HG03521 (cell line): ENCODE results near the gene CCL28.
"Not testable (repeated sequence)": the region's sequence is repeated elsewhere in the genome, so short reads cannot be mapped to it uniquely, and the experiment has no call there.

Experiments
- ATAC-seq: cut with Tn5 transposase; IDR thresholded peaks from one replicate; pipeline ENCODE4 v1.9.1; 2021; ENCODE audit warnings: mild to moderate bottlenecking, moderate library complexity; ENCODE audit not compliant: unreplicated experiment

Gene CCL28

DNA sequence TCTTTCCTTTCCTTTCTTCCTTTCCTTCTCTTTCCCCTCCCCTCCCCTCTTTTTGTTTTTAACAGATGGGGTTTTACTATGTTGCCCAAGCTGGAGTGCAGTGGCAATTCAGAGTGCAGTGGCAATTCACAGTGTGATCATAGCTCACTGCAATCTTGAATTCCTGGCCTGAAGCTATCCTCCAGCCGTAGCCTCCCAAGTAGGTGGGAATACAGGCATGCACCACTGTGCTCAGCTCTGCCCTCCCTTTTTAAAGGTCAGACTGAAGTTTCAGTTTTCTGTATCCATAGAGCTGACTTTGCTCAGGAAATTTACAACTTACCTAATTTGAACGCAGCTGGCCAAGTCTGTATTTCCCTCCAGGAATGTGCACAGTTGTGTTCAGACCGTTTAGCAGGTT, 696 bp downstream of the CCL28 start:
- no peak for ATAC-seq

DNA sequence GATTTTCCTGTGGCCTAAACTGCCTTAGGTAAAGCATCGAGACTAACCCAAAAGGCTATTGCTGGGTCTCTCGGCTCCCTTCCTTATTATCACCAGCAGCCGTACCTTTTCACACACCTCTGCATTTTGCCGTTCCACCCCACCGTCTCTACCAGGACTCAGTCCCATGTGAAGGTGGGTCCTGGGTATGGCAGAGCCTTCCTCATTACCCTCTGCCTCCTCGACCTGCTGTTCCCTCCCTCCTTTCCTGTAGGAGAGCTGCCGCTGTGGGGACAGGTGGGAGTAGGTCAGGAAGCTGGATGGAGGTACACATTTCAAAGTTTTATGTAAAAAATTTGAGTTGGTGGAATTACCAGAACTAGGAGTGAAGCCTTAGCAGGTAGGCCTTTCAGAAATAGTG, 1.8 kb downstream of the CCL28 start:
- ATAC-seq: no peak

DNA sequence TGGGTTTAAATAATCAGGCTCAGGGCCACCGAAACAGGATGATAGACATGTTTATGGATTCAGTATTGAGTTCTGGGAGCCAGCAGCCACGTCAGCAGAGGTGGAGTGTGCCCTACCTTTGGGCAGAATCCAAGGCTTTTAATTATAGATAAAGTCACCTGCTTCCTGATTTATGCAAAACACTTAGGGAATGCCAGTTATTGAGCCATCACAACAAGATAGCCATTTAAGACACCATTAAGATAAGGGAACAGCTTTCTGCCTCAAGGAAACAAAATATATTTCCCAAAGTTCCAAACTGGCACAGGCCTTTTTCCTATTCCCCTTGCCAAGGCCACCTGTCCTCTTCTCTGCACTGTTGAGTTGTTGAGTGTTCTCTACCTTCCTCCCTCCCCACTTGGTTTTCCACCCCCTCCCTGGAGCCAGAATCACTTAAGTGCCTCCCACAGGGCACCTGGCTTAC, 2.4 kb downstream of the CCL28 start:
- ATAC-seq: no peak

DNA sequence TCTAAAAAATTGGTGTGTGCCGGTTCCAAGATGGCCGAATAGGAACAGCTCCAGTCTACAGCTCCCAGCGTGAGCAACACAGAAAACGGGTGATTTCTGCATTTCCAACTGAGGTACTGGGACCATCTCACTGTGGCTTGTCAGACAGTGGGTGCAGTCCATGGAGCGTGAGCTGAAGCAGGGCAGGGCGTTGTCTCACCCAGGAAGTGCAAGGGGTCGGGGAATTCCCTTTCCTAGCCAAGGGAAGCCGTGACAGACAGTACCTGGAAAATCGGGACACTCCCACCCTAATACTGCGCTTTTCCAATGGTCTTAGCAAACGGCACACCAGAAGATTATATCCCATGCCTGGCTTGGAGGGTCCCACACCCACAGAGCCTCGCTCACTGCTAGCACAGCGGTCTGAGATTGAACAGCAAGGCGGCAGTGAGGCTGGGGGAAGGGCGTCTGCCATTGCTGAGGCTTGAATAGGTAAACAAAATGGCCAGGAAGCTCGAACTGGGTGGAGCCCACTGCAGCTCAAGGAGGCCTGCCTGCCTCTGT, 9.6 kb downstream of the CCL28 start:
- not testable (repeated sequence) for ATAC-seq

DNA sequence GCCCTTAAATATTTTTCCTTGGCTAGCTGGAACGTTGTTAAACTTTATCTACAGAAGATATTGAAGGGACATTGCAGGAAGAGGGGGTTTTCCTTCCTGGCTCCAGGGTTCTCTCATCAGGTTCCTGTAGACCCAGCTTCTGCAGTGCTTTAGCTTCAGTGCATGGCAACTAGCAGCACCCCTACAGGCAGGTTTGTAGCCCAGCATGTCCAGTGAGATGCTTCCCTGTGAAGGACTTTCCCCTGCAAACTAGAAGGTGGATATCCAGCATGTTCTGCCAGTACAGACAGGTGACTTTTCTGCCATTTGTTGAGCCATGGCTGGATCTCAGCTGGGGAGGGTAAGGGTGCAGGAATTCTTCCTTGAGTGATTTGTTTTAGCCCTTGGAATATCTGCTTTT, 10.4 kb downstream of the CCL28 start:
- no peak for ATAC-seq

DNA sequence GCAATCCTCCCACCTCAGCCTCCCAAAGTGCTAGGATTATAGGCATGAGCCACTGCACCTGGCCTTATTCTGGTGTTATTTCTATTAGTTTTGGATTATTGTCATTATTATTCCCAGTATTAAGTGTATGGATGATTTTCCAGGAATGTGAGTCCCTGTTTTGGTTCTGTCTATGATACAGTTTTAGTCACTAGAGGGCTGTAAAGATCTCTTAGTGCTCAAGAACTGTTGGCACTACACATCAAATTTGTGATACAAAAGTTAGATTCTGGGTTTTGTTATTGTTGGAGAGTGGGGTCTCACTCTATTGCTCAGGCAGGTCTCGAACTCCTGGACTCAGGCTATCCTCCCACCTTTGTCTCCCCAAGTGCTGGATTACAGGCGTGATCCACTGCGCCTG, 12.1 kb downstream of the CCL28 start:
- no peak for ATAC-seq

DNA sequence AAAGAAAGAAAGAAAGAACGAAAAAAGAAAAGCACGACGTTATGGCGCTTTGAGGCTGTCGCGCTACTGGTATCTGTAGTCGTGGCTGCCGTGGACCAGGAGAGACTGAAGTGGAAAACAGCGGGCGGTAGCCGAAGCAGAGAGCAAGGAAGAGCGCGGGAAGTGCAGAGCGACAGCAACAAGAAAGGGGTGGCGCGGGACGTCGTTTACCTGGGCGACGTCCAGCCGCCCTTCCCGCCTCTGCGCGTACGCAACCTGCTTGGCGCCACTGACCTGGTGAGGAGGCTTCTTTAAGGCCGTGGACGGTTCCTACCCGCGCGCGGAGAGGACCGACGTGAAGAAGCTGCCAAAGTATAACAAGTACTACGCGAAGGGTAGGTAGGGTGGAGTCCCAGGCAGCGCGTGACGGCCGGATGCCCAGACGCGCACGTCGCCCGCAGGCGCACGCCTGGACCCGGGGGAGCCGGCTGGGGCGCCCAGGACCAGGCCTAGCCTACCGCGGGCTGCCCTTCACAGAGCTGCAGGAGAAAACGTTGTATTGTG, 15.4 kb downstream of the CCL28 start:
- ATAC-seq: peak; percentile 94

DNA sequence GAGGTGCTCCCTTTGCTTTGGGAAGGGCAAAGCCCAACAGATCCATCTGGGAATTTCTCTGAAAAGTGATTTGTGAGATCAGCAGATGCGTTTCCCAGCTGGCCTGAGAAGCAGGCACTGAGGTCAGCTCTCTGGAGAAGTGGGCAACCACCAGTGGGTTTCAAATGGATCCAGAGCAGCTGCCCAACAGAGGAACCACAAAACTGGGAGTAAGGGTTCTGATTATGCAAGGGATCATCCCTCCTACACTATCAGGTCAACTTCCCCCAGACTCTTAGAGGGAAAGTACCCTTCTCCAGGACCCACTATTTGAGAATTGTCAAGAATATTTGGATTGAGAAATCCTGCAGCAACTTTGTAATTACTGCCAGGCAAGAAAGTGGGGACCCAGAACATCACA, 21.7 kb downstream of the CCL28 start:
- no peak for ATAC-seq

DNA sequence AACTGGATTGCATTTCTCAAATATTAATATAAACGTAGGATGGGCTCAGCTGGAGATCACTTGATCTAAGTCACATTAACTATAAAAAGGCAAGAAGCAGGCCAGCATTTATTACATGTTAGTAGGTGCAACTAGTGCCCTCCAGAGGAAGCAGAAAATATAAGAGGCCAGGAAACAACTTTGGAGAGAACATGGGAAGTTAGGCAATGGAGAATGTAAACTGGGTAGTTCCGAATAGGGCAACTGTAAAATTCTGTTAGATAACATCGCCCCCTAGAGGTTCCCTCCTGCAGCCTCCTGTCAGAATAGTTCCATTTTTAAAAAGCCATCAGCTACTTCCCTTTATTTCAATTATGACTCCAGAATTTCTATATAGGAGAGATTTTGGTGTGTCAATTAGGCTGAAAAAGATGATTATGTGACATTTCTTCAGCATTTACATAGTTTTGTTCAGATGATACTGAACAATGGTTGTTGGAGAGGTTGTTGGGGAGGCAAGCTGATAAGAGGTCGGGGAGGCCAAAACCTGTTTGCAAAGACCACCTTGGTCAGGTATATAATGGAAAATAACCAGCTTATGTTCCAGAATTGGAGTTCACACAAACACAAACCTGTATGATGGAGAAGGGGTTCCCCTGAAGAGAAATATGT, 22.4 kb downstream of the CCL28 start:
- ATAC-seq: peak; percentile 60

DNA sequence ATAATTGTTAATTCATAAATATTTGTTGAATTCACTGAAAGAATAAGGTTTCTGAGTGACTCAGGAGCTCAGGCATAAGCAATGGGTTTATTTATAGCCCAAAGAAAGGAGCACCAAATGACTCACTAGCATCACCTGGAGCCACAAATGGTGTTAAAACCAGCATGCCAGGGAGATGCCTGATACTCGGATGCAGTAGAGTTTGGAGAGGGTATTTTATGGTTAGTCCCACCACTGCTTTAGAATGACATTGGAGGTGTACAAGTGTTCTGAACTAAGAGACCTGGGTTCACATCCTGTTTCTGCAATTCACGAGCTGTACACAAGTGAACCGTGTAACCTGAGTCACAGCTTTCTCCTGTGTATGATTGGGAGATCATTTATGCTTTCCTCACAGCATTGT, 25.2 kb downstream of the CCL28 start:
- ATAC-seq: no peak

DNA sequence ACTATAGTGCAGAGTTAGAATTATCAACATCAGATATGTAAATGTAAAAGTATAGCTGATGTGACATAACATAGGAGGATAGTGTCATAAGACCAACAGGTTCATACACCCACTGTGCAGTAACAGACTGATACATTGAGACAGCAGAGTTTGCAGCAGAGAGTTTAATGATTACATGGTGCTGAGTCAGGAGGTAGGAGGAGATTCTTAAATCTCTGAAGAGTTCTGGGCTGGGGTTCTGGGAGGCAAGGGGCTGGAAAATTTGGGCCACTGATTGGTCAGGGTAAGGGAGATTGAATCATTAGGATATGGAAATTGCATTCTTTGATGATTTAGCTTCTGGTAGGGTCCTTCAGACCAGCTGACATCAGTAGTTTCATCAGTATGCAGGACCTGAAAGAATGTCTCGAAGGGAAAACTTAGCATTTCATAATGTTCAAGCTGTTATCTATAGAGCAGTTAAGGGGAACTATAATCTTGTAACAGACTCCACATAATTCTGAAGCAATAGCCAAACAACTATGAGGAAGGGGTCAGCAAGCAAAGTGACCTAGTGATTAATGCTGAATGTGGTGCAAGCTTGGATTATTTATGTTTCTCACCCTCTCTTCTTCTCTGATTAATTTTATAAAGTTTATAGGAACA, 35.6 kb downstream of the CCL28 start:
- ATAC-seq: no peak

DNA sequence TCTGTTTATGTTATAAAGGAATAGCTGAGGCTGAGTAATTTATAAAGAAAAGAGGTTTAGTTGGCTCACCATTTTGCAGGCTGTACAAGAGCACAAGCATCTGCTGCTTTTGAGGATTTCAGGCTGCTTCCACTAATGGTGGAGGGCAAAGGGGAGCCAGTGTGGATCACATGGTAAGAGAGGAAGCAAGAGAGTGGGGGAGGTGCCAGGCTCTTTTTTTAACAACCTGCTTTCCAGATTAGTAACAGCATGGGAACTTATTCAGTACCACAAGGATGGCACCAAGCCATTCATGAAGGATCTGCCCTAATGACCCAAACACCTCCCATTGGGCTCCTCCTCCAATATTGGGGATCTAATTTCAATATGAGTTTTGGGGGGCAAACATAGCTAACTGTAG, 40.4 kb downstream of the CCL28 start:
- no peak for ATAC-seq

DNA sequence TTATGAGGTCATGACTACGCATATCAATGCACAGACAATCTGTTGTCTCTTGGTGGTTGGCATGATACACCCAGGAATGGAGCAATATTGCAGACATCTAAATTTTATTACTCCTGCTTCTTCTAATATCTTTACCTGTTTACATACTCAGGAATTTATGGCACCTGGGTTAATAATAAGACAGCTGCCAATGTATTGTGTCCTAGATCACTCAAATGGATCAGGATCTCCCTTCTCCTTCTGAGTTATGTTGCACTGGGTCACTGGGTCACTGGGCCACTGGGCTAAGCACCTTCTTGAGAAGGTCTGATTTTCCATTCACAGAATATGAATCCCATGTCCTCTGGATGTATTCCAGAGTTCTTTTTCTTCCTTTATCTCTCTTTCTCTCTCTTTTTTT, 41.8 kb downstream of the CCL28 start:
- no peak for ATAC-seq

DNA sequence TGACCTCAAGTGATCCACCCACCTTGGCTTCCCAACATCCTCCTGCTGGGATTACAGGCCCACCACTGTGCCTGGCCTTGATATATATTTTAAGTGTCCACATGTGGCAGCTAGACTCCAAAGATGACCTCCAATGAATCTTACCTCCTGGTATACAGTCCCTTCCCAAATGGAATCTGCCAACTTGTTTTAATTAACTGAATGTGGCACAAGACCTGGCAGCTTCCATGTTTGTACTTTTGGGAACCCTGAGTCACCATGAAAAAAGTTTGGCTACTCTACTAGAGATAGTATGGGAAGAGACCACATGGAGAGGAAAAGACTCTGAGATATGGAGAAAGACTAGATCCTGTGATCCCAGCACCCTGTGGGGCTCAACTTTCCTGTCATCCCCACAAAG, 42.5 kb downstream of the CCL28 start:
- ATAC-seq: no peak

DNA sequence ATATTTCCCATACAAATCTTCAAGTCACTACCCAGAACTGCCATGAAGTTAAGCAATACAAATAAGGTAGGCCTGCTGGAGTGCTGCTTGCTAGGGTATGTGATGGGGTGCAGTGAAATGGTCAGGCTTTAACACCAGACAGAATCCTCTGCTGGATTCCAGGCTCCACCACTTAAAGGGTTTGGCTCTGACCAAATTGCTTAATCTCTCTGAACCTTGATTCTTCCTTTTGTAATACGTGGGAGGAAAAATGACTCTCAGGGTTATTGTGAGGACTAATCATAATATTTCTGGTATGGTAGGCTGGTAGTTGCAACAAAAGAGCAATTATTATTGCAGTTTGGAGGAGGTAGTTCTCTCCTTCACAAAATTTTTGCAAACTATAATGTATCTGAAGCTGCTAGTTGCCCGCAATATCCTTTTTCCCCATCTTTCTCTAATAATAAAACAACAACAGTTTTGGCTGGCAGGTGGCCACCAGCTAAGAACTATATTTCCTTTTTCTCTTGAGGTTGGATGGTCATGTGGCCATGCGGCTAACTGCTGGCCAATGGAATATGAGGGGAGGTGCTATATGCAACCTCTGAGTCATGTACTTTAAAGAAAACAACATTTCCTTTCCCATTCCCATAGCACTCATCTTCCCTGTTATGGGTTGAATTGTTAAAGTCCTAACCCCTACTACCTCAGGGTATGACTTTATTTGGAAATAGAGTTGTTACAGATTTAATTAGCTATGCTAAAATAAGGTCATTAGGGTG, 44.1 kb downstream of the CCL28 start:
- no peak for ATAC-seq

DNA sequence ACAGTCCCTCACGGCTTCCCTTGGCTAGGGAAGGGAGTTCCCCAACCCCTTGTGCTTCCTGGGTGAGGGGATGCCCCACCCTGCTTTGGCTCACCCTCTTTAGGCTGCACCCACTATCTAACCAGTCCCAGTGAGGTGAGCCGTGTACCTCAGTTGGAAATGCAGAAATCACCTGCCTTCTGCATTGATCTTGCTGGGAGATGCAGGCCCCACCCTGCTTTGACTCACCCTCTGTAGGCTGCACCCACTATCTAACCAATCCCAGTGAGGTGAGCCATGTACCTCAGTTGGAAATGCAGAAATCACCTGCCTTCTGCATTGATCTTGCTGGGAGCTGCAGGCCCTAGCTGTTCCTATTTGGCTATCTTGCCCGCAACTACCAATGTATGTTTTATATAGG, 44.7 kb downstream of the CCL28 start:
- no peak for ATAC-seq

DNA sequence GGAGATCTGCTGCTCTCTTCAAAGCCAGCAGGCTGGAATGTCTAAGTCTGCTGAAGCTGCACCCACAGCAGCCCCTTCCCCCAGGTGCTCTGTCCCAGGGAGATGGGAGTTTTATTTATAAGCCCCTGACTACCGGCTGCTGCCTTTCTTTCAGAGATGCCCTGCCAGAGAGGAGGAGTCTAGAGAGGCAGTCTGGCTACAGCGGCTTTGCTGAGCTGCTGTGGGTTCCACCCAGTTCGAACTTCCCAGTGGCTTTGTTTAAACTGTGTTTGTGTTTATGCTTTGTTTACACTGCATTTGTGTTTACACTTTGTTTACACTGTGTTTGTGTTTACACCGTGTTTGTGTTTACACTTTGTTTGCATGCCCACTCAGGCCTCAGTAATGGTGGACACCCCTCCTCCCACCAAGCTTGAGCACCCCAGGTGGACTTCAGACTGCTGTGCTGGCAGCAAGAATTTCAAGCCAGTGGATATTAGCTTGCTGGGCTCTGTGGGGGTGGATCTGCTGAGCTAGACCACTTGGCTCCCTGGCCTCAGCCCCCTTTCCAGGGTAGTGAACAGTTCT, 45.4 kb downstream of the CCL28 start:
- not testable (repeated sequence) for ATAC-seq

DNA sequence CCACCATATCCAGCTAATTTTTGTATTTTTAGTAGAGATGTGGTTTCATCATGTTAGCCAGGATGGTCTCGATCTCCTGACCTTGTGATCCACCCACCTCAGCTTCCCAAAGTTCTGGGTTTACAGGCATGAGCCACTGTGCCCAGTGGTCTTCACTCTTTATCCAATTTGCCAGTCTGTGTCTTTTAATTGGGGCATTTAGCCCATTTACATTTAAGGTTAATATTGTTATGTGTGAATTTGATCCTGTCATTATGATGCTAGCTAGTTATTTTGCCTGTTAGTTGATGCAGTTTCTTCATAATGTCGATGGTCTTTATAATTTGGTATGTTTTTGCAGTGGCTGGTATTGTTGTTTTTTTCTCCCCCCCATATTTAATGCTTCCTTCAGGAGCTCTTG, 47.0 kb downstream of the CCL28 start:
- ATAC-seq: not testable (repeated sequence)

DNA sequence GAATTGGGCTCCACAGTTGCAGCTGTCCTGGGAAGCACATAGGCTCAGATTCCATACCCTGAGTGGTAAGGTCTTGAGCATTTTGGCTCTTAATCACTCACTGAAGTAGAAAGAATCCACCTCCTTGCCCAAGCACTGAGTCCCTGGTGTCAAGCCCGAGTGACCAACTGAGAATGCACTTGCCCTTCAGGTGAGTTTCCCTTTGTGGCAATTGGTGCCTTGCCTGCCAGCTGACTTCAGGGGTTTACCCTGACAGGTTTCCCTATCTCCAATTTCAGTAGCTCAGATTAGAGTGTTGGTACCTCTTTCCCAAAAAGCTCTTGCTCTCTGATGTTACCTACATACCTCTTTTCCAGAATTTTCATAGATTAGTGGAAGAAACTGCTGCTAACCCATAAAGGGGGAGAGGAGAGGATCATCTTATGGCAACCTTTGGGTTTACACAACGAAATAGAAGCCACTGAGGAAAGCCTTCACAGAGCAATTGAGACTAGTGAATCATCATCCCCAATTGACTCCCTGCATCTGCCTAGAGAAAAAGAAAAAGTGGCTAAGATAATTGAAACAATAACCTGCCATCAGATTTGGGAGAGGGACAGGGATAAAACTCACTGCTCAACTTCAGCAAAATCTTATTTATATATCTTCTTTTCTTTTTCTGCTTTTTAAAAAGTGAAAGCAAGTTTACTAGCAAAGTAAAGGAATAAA, 48.6 kb downstream of the CCL28 start:
- no peak for ATAC-seq

DNA sequence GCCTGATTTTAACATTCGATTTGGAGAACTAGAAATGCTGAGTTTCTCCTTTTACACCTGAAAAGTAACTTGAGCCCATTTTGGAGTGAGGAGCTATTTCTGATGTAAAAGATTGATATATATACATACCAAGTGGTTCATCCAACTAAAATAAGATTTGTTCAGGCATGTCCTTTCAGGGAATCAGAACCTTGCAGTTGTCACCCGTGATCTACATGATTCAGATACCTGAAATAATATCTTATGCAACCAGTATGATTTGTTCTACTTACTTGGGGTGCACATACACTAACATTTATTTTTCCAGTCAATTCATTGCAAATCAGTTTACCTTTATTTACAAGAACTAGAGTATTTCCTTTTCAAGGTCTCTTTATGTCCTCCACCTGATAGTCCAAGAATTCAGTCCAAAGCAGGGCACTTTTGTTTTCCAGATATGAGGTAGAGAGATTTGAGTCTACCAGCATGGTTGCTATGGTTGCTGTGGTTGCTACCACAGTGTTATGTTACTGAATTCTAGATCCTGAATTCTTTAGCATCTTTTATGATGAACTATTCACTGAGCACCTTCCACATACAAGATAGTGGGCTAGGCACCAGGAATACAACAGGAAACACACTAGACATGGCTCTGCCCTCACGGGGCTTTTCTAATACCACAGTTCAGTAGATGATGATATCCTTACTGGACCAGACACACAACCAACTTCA, 49.3 kb downstream of the CCL28 start:
- no peak for ATAC-seq
